Panc1 (cell line): Measurements from ENCODE around the gene CLCF1. TPM values are rescaled to one million over a fixed set of nuclear protein-coding genes. Genes with fewer than 3 reads are reported as not detected.

Source experiments
- ATAC-seq: fragments of 200-7000 bp; cut with Tn5 transposase; 2 replicates; pipeline ENCODE4 v1.9.1; 2020; ENCODE audit warnings: mild to moderate bottlenecking, moderate library complexity
- BruUV-seq: library from RNA; stranded (reverse); fragments of 400-500 nt; replicated peaks from 2 replicates; lab custom pipeline; 2021; lab: Mats Ljungman, UMichigan
- CTCF ChIA-PET: fragments of 300-600 bp; sonication (Branson Sonifier 250); formaldehyde crosslinking; loops from one replicate; lab custom pipeline; 2022; ENCODE audit warnings: antibody characterized with exemption; lab: Charles Lee
- POLR2A ChIA-PET: fragments of 300-600 bp; sonication (Branson Sonifier 250); formaldehyde crosslinking; loops from one replicate; lab custom pipeline; 2022; ENCODE audit warnings: antibody characterized with exemption; lab: Charles Lee
- DNase-seq: peaks from one replicate; pipeline ENCODE4 v3.0.0-alpha.2; 2010; ENCODE audit warnings: low read depth, low spot score
- H3K27ac ChIP-seq: 2 replicates; pipeline ENCODE4 v1.5.1; 2011; ENCODE audit warnings: mild to moderate bottlenecking, low read length, inconsistent platforms
- H3K27me3 ChIP-seq: fragments of 200-500 bp; sonication (Bioruptor generic); 2 replicates; pipeline ENCODE4 v1.6.0; 2014; ENCODE audit warnings: low read length, inconsistent platforms; ENCODE audit not compliant: control insufficient read depth, insufficient read depth
- H3K36me3 ChIP-seq: fragments of 200-500 bp; sonication (Bioruptor generic); 2 replicates; pipeline ENCODE4 v1.5.1; 2014; ENCODE audit warnings: inconsistent platforms, mild to moderate bottlenecking, low read length, moderate library complexity; ENCODE audit not compliant: control insufficient read depth, insufficient read depth
- H3K4me1 ChIP-seq: 2 replicates; pipeline ENCODE4 v1.5.1; 2011; ENCODE audit warnings: inconsistent platforms, mild to moderate bottlenecking, low read length, moderate library complexity; ENCODE audit not compliant: control insufficient read depth, insufficient read depth
- H3K4me3 ChIP-seq, 2 experiments: 2 replicates each; pipeline ENCODE4 v1.5.1; 2011 to 2012; ENCODE audit warnings: low read depth in 2 of 2, low read length in 2 of 2, mild to moderate bottlenecking in 2 of 2, inconsistent platforms in 1 of 2, moderate library complexity in 1 of 2
- H3K9me3 ChIP-seq: fragments of 200-500 bp; sonication (Bioruptor generic); 2 replicates; pipeline ENCODE4 v1.5.1; 2014; ENCODE audit warnings: low read depth, mild to moderate bottlenecking, inconsistent platforms, low read length, moderate library complexity; ENCODE audit not compliant: control insufficient read depth, insufficient read depth
- POLR2AphosphoS5 ChIP-seq: IDR thresholded peaks from 2 replicates; pipeline ENCODE4 v1.6.1; 2012; ENCODE audit warnings: mild to moderate bottlenecking, low read depth, low read length, moderate library complexity
- SIN3A ChIP-seq: IDR thresholded peaks from 2 replicates; pipeline ENCODE4 v1.6.1; 2012; ENCODE audit warnings: low read depth, mild to moderate bottlenecking, low read length, moderate library complexity, borderline replicate concordance; ENCODE audit not compliant: insufficient read depth
- TCF7L2 ChIP-seq: IDR thresholded peaks from 2 replicates; pipeline ENCODE4 v1.6.1; 2011; ENCODE audit warnings: mild to moderate bottlenecking, low read depth, low read length, inconsistent platforms
- in situ Hi-C: cut with HindIII; loops from 2 replicates; pipeline ENCODE4 v1.10.0; 2016; ENCODE audit warnings: low sequenced_read_pairs, low pct_unique_long_range_greater_than_20kb
- intact Hi-C: fragments of 100-400 bp; cut with micrococcal nuclease; formaldehyde crosslinking; loops from one replicate; pipeline ENCODE4 v1.10.0; 2022; ENCODE audit not compliant: unreplicated experiment
- total RNA-seq: library from RNA; stranded (reverse); gene quantifications from one replicate; pipeline ENCODE4 v1.2.1, GENCODE V29; 2021; ENCODE audit not compliant: unreplicated experiment
- TF ChIP-seq, protein P1 (sequence below), 2 experiments: IDR thresholded peaks; 2 replicates each; pipeline ENCODE4 v1.6.1; 2011 to 2012; ENCODE audit warnings: low read depth in 2 of 2, control low read depth in 1 of 2, low read length in 1 of 2, mild to moderate bottlenecking in 1 of 2, moderate library complexity in 1 of 2; ENCODE audit not compliant: insufficient read depth in 1 of 2
- TF ChIP-seq, protein P2 (sequence below): fragments of 450-650 bp; IDR thresholded peaks from 2 replicates; pipeline ENCODE4 v1.5.1; 2017; ENCODE audit warnings: mild to moderate bottlenecking

Gene CLCF1
- total RNA-seq, 1 experiment from 2014 or later: 9.3 TPM

- peaks cover 61% of the 10 kb centered on the region for H3K4me1 ChIP-seq
- H3K4me3 ChIP-seq: peak within 1 kb of the TSS; percentile 20 to 46
- intact Hi-C loops: no loop called here
- ChIA-PET POLR2A (no interaction called here), CTCF (no interaction called here)
- ATAC-seq (no peak), DNase-seq (no peak)
- no peaks in the 10 kb centered on the region for H3K9me3 ChIP-seq
- in situ Hi-C loops: no loop called here
- no peaks in the 10 kb centered on the region for H3K36me3 ChIP-seq
- peak within 1 kb of the TSS; percentile 54; the same call in 1 of the 2 replicates for H3K27ac ChIP-seq
- TF ChIP-seq, protein P1, sequence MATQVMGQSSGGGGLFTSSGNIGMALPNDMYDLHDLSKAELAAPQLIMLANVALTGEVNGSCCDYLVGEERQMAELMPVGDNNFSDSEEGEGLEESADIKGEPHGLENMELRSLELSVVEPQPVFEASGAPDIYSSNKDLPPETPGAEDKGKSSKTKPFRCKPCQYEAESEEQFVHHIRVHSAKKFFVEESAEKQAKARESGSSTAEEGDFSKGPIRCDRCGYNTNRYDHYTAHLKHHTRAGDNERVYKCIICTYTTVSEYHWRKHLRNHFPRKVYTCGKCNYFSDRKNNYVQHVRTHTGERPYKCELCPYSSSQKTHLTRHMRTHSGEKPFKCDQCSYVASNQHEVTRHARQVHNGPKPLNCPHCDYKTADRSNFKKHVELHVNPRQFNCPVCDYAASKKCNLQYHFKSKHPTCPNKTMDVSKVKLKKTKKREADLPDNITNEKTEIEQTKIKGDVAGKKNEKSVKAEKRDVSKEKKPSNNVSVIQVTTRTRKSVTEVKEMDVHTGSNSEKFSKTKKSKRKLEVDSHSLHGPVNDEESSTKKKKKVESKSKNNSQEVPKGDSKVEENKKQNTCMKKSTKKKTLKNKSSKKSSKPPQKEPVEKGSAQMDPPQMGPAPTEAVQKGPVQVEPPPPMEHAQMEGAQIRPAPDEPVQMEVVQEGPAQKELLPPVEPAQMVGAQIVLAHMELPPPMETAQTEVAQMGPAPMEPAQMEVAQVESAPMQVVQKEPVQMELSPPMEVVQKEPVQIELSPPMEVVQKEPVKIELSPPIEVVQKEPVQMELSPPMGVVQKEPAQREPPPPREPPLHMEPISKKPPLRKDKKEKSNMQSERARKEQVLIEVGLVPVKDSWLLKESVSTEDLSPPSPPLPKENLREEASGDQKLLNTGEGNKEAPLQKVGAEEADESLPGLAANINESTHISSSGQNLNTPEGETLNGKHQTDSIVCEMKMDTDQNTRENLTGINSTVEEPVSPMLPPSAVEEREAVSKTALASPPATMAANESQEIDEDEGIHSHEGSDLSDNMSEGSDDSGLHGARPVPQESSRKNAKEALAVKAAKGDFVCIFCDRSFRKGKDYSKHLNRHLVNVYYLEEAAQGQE (IDR thresholded peaks at IDR 0.05; ENCODE audit: insufficient read depth in 1 of 2, low read depth in 2 of 2, low read length in 1 of 2): no peak
- TF ChIP-seq POLR2AphosphoS5: no peak
- TF ChIP-seq SIN3A: no peak
- no peak for TF ChIP-seq TCF7L2
- TF ChIP-seq, protein P2, sequence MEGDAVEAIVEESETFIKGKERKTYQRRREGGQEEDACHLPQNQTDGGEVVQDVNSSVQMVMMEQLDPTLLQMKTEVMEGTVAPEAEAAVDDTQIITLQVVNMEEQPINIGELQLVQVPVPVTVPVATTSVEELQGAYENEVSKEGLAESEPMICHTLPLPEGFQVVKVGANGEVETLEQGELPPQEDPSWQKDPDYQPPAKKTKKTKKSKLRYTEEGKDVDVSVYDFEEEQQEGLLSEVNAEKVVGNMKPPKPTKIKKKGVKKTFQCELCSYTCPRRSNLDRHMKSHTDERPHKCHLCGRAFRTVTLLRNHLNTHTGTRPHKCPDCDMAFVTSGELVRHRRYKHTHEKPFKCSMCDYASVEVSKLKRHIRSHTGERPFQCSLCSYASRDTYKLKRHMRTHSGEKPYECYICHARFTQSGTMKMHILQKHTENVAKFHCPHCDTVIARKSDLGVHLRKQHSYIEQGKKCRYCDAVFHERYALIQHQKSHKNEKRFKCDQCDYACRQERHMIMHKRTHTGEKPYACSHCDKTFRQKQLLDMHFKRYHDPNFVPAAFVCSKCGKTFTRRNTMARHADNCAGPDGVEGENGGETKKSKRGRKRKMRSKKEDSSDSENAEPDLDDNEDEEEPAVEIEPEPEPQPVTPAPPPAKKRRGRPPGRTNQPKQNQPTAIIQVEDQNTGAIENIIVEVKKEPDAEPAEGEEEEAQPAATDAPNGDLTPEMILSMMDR: no peak
- no peaks in the 10 kb centered on the region for H3K27me3 ChIP-seq
- BruUV-seq: no TSS peak
Observed at GRCh38 chr11:67415501-67416304, 42.3 kb upstream of the CLCF1 start, which contains the start of gene CARNS1. CARNS1 (plus strand) TSS chr11:67415678; CDS start chr11:67416200, 522 bp downstream.

DNA sequence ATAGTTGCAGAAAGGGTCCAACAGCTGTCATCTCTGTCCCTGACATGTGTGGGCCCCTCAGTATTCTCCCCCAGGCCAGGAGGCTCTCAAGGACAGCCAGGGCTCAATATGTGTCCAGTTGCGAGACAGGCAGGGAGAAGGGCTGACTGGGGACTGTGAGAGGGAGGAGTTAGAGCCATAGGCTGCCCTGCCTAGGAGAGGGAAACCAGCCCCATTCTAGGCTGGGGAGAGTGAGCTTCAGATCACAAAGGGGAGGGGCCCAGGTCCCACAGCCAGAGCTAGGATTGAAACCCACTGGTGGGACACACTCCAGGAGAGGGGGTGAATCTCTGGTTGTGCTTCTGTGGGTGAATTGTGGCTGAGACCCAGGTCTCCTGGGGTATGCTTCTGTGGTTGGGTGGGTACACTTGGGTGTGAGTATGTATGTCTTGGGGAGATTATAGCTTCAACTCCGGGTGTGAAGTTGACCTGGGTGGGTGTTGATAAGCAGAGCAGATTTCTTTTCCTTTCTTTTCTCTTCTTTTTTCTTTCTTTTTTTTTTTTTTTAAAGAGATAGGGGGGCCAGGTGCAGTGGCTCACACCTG, 40.0 kb upstream of the CLCF1 start:
- no TSS peak for BruUV-seq
- in situ Hi-C loops (no loop called here), intact Hi-C loops (loop anchor here (5.0 kb wide), 1 partner anchor 94 kb away; the partner anchor contains the start of genes CDK2AP2 and PITPNM1)
- Histone ChIP-seq H3K36me3 (no peaks in the 10 kb centered on the region), H3K4me1 (peaks cover 40% of the 10 kb centered on the region), H3K27me3 (no peaks in the 10 kb centered on the region), H3K9me3 (no peaks in the 10 kb centered on the region), H3K27ac (no peak overlapping the region), H3K4me3 (no peak overlapping the region)
- ATAC-seq (no peak), DNase-seq (no peak)
- TF ChIP-seq TCF7L2 (no peak), SIN3A (no peak), POLR2AphosphoS5 (no peak)
- TF ChIP-seq, protein P1 (IDR thresholded peaks at IDR 0.05; ENCODE audit: insufficient read depth in 1 of 2, low read depth in 2 of 2, low read length in 1 of 2): no peak
- TF ChIP-seq, protein P2: no peak
- ChIA-PET CTCF (interaction anchor here (0.7 kb wide), 1 partner anchor 132 kb away, joined by 7 read pairs; no protein-coding TSS in a partner anchor), POLR2A (interaction anchor here (0.6 kb wide), 1 partner anchor 69 kb away, joined by 3 read pairs; the partner anchor contains the start of gene AIP)
